Sigmoid colon (tissue), 4 donors: Measurements from ENCODE around the gene ARHGEF1.

ENCODE experiments used
- POLR2A ChIP-seq, 2 donors: fragments of 450-650 bp; IDR thresholded peaks; one replicate each; pipeline ENCODE4 v1.6.1; 2016; ENCODE audit warnings: antibody characterized with exemption in 2 of 2, mild to moderate bottlenecking in 2 of 2, moderate library complexity in 2 of 2
- POLR2AphosphoS5 ChIP-seq, 4 donors: sonication (generic); formaldehyde crosslinking; IDR thresholded peaks; one replicate each; pipeline ENCODE4 v1.6.1; 2017; ENCODE audit warnings: antibody characterized with exemption in 4 of 4
- TF ChIP-seq, protein P1 (sequence below), 4 experiments: fragments of 450-650 bp in 3 of 4; fragments of 200-600 bp in 1 of 4; IDR thresholded peaks; one replicate each; pipeline ENCODE4 v1.5.1; 2016 to 2019; ENCODE audit warnings: antibody characterized with exemption in 4 of 4, mild to moderate bottlenecking in 3 of 4, moderate library complexity in 2 of 4

- no peak for TF ChIP-seq POLR2AphosphoS5 (IDR thresholded peaks at IDR 0.05)
- TF ChIP-seq, protein P1, sequence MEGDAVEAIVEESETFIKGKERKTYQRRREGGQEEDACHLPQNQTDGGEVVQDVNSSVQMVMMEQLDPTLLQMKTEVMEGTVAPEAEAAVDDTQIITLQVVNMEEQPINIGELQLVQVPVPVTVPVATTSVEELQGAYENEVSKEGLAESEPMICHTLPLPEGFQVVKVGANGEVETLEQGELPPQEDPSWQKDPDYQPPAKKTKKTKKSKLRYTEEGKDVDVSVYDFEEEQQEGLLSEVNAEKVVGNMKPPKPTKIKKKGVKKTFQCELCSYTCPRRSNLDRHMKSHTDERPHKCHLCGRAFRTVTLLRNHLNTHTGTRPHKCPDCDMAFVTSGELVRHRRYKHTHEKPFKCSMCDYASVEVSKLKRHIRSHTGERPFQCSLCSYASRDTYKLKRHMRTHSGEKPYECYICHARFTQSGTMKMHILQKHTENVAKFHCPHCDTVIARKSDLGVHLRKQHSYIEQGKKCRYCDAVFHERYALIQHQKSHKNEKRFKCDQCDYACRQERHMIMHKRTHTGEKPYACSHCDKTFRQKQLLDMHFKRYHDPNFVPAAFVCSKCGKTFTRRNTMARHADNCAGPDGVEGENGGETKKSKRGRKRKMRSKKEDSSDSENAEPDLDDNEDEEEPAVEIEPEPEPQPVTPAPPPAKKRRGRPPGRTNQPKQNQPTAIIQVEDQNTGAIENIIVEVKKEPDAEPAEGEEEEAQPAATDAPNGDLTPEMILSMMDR (IDR thresholded peaks at IDR 0.05): no peak
- no peak for TF ChIP-seq POLR2A (IDR thresholded peaks at IDR 0.05)
Measured at GRCh38 chr19:41930926-41931592, 48.1 kb downstream of the ARHGEF1 start.
